IPS DF 6.9 (cell line): Measurements from ENCODE around the gene SLC12A1.
A peak's percentile ranks its signal among the peaks of the same experiment; 100 is the strongest.

Source experiments
- DNase-seq: peaks from one replicate; pipeline ENCODE4 v3.0.0-alpha.2; 2013; ENCODE audit warnings: low read depth, low spot score
- H3K27ac ChIP-seq: one replicate; pipeline ENCODE4 v1.5.1; 2013; ENCODE audit warnings: low read length, control low read depth
- H3K27me3 ChIP-seq: 2 replicates; pipeline ENCODE4 v1.6.1; 2013; ENCODE audit warnings: mild to moderate bottlenecking, low read length; ENCODE audit not compliant: control insufficient read depth, insufficient read depth
- H3K36me3 ChIP-seq: 2 replicates; pipeline ENCODE4 v1.6.1; 2013; ENCODE audit warnings: low read length; ENCODE audit not compliant: control insufficient read depth, insufficient read depth
- H3K4me1 ChIP-seq: 2 replicates; pipeline ENCODE4 v1.6.1; 2013; ENCODE audit warnings: low read length; ENCODE audit not compliant: control insufficient read depth, insufficient read depth
- H3K4me3 ChIP-seq: 2 replicates; pipeline ENCODE4 v1.5.1; 2013; ENCODE audit warnings: mild to moderate bottlenecking, low read length
- H3K9me3 ChIP-seq: 2 replicates; pipeline ENCODE4 v1.6.1; 2013; ENCODE audit warnings: low read length, inconsistent platforms; ENCODE audit not compliant: control insufficient read depth, insufficient read depth
- WGBS: extraction: QIAGEN DNeasy Blood & Tissue Kit; methylation state at CpG from one replicate; pipeline ENCODE4 v1.1.7; 2013; ENCODE audit warnings: mixed read lengths, missing lambda C conversion rate; ENCODE audit not compliant: insufficient read length, insufficient coverage; 5-methylcytosine and 5-hydroxymethylcytosine counted together

SLC12A1 gene

DNA sequence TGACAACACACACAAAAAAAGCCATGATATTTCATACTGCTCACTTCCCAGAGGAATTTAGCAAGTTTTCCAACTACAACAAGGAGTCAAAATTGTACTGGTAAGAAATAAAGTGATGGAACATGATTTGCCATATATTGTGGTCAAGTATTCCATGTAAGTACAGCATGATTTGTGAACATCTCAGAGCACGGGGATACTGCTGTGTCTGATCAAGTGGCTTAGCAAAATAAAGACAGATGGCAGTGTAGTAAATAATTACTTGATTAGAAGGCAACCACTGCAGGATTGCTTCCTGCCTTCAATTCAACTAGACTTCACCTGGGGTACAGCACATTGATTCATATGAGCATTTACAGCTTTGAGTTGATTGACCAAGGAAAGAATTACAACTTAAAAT is 73.5 kb downstream of the SLC12A1 start:
- Histone ChIP-seq H3K9me3 (no peaks in the 10 kb centered on the region), H3K27me3 (no peaks in the 10 kb centered on the region; the same call in 1 of the 2 replicates), H3K36me3 (no peaks in the 10 kb centered on the region), H3K4me3 (no peak overlapping the region), H3K4me1 (0 out of 2 replicates have a peak, but pooled peaks cover 1% of the 10 kb centered on the region), H3K27ac (no peak overlapping the region)
- WGBS = no CpG with 5 or more reads among the region's 1 CpG
- no peak for DNase-seq

DNA sequence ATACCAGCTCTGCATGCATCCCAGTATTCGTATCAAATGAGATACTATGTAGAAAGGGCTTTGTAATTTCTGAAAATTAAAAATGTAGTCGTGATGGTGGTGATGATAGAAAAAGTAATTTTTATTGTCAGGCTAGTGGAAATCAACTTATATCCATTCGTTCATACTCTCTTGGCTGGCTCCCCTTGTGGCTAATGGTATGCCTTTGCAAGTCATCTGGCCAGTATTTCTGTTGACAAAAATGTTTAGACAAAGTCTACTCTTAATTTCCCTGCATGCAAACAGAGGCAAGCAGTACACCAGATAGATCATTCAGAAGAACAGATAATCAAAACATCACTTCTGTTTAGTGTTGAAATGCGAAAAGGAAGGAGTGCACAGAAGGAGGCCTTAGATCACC is 75.6 kb downstream of the SLC12A1 start:
- H3K4me3 ChIP-seq = no peak overlapping the region
- DNase-seq = no peak
- no peaks in the 10 kb centered on the region for H3K36me3 ChIP-seq
- no peaks in the 10 kb centered on the region for H3K9me3 ChIP-seq
- no peaks in the 10 kb centered on the region; the same call in 1 of the 2 replicates for H3K27me3 ChIP-seq
- no peak overlapping the region for H3K27ac ChIP-seq
- WGBS = 100% methylated on average over 1 of the region's 4 CpGs
- peaks cover 1% of the 10 kb centered on the region; the same call in 1 of the 2 replicates for H3K4me1 ChIP-seq

DNA sequence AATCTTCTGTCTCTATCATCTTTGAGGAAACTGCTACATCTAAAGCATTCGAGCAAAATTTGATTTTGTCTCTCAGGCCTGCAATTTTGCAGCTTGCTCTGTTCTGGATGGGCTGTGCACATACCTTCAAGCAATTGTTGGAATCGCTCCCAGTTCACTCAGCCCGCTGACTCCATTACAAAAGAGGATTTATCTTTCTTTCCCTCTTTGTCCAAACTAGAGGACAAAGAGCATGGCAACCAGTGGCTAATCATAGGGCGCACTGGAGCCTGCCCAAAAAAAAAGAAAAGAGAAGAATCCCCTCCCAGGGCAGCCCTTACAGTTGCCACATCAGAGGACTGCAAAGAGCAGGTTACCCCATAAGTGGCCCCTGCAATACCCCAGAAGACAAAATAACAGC is 76.1 kb downstream of the SLC12A1 start:
- Histone ChIP-seq H3K36me3 (no peaks in the 10 kb centered on the region), H3K4me3 (no peak overlapping the region), H3K4me1 (peaks cover 1% of the 10 kb centered on the region; the same call in 1 of the 2 replicates), H3K27ac (no peak overlapping the region), H3K9me3 (no peaks in the 10 kb centered on the region), H3K27me3 (no peaks in the 10 kb centered on the region; the same call in 1 of the 2 replicates)
- no CpG with 5 or more reads among the region's 4 CpGs for WGBS
- DNase-seq = no peak

DNA sequence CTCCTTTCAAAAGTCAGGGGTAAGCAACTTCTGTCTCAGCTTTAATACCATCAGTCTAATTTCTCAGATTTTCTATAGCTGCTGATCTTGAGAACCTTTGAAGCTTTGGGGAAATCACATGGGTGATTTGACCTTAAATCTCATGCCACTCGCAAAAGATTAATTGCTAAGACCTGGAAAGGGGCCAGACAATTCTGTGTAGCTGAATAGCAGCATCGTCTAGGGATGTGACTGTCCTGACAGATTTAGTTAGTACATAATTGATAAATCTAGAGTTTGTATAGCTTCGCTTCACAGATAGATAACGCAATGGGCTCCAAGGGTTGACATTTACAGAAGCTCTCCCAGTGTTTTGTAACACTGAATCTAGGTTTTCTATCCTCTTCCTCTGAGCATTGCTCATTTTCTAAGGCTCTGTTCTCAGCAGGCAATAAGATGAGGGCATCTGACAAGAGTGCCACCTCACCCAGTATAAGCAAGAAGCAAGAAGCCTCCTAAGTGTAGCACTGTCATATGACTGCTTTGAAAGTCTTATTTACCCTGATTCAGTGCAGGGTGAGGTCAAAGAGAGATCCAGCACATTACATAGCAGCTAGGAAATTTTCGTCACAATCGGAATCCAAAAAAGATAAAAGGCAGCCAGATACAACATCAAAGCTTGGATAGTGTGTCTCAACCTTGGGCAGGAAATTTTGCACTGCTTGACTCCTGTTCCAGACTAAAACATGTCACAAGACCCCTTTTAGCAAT is 77.5 kb downstream of the SLC12A1 start:
- WGBS = no CpG with 5 or more reads among the region's 6 CpGs
- Histone ChIP-seq H3K27ac (no peak overlapping the region), H3K4me3 (no peak overlapping the region), H3K36me3 (no peaks in the 10 kb centered on the region), H3K4me1 (peaks cover 1% of the 10 kb centered on the region; the same call in 1 of the 2 replicates), H3K9me3 (no peaks in the 10 kb centered on the region), H3K27me3 (no peaks in the 10 kb centered on the region; the same call in 1 of the 2 replicates)
- no peak for DNase-seq

DNA sequence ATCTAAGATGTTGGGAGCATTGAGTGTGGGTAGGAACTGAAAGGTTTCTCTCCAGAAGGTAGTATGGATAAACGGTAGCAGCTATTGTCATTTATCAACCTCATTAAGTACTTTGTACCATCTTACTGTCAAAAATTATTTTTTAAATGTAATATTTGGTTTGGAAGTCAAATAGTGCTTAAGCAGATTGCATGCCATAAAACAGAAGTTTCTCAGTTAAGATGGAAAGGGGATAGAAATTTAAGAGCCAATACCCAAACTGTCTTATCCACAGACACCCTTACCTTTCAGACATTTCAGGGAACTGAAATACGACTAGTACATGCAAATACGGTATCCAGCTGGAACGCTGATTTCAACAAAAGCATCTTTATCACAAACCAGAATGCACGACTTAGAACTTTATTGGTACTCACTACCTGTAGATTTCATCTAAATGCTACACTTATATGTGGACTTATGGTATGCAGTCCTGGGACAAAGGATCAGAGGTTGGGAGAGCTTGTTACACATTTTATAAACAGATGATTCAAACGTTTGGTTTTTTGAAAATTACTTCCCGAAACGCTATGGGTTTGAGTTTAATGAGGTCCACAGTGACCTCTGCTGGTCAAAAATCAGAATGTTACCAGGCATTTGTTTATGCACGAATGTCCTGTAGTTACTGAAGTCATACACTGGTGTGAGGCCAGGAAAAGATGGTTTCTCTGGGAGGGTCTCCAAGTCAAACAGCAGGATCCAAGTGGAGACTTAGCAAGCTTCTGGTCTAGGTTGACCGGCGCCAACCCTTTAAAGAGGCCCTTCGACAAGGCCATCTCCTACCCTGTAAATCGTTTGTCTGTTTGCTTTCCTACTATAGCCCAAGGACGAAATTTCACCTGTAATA is 79.5 kb downstream of the SLC12A1 start:
- H3K27me3 ChIP-seq = no peaks in the 10 kb centered on the region; the same call in 1 of the 2 replicates
- H3K27ac ChIP-seq = no peak overlapping the region
- no CpG with 5 or more reads among the region's 14 CpGs for WGBS
- no peak overlapping the region for H3K4me3 ChIP-seq
- H3K9me3 ChIP-seq = no peaks in the 10 kb centered on the region
- H3K36me3 ChIP-seq = no peaks in the 10 kb centered on the region
- peaks cover 1% of the 10 kb centered on the region; the same call in 1 of the 2 replicates for H3K4me1 ChIP-seq
- peak; percentile 82 for DNase-seq

DNA sequence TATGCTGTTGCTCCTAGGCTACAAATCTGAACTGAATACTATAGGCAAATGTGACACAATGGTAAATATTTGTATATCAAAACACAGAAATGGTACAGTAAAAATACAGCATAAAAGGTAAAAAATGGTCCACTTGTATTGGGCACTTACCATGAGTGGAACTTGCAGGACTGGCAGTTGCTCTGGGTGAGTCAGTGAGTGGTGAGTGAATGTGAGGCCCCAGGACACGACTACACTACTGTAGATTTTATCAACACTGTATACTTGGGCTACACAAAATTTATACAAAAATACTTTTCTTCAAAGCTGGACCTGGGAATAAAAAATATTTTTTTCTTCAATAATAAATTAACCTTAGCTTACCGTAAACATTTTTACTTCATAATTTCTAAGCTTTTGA is 83.5 kb downstream of the SLC12A1 start:
- no peaks in the 10 kb centered on the region for H3K9me3 ChIP-seq
- no peak for DNase-seq
- H3K4me1 ChIP-seq = no peaks in the 10 kb centered on the region; the same call in 1 of the 2 replicates
- H3K27ac ChIP-seq = no peak overlapping the region
- H3K4me3 ChIP-seq = no peak overlapping the region
- WGBS = 100% methylated on average over 1 of the region's 2 CpGs
- no peaks in the 10 kb centered on the region for H3K27me3 ChIP-seq
- no peaks in the 10 kb centered on the region for H3K36me3 ChIP-seq

DNA sequence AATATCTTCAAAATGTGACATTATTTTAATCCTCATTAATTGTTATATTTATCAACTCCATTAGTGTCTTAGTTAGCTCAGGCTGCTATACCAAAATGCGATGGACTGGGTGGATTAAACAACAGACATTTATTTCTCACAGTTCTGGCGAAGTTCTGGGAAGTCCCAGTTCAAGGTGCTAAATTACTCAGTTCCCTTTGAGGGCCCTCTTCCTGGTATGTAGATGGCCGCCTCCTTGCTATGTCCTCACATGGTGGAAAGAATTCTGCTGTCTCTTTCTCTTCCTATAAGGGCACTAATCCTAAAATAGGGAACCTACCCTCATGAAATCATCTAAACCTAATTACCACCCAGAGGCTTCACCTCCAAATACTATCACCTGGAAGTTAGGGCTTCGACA is 86.4 kb downstream of the SLC12A1 start:
- Histone ChIP-seq H3K9me3 (no peaks in the 10 kb centered on the region), H3K27me3 (no peaks in the 10 kb centered on the region), H3K27ac (no peak overlapping the region), H3K36me3 (no peaks in the 10 kb centered on the region), H3K4me1 (no peaks in the 10 kb centered on the region; the same call in 1 of the 2 replicates), H3K4me3 (no peak overlapping the region)
- WGBS = no CpG with 5 or more reads among the region's 4 CpGs
- DNase-seq = no peak

DNA sequence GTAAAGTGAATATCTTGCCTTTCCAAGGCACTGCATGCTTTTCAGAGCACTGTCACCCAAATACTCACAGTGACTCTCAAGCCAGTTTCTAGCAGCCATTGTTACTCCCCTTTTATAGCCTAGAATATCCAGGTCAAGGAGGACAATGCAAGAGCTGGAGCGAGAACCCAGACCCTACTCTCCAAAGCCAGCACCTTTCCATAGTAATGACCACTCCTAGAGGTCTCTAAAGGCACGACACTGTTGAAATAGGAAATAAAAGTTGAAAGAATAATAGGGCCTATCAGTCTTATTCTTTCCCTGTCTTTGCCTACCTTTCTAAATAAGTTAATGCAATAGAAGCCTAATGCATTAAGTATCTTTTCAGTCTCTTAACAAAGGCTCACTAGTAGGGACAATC is 91.6 kb downstream of the SLC12A1 start:
- H3K36me3 ChIP-seq = no peaks in the 10 kb centered on the region
- WGBS = no CpG with 5 or more reads among the region's 2 CpGs

DNA sequence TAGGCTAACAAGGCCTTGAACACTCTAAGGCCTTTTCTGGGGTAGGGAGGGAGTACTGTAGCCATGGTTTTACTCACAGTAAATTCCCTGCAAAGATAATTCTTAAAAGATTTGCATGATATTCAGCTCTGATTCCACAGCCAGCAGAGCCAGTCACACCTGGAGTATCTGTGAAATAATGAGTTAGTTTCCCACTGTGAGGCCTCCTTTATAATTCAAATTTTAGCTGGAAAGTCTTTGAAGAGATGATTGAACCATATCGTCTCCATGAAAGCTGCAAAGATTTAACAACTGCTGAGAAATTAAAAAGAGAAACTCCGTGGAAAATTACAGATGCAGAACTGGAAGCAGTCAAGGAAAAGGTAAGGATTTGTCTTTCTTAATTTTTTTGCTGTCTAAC is 92.8 kb downstream of the SLC12A1 start:
- H3K36me3 ChIP-seq = no peaks in the 10 kb centered on the region
- no peak overlapping the region for H3K4me3 ChIP-seq
- no peak overlapping the region for H3K27ac ChIP-seq
- H3K4me1 ChIP-seq = peaks cover 2% of the 10 kb centered on the region; the same call in 1 of the 2 replicates
- no peak for DNase-seq
- no CpG with 5 or more reads among the region's 2 CpGs for WGBS
- no peaks in the 10 kb centered on the region for H3K9me3 ChIP-seq
- H3K27me3 ChIP-seq = no peaks in the 10 kb centered on the region

More for the DNA sequence above, 91.6 kb downstream of the SLC12A1 start:
- DNase-seq = no peak
- Histone ChIP-seq H3K27me3 (no peaks in the 10 kb centered on the region), H3K9me3 (no peaks in the 10 kb centered on the region), H3K4me1 (peaks cover 2% of the 10 kb centered on the region; the same call in 1 of the 2 replicates), H3K4me3 (no peak overlapping the region), H3K27ac (no peak overlapping the region)

DNA sequence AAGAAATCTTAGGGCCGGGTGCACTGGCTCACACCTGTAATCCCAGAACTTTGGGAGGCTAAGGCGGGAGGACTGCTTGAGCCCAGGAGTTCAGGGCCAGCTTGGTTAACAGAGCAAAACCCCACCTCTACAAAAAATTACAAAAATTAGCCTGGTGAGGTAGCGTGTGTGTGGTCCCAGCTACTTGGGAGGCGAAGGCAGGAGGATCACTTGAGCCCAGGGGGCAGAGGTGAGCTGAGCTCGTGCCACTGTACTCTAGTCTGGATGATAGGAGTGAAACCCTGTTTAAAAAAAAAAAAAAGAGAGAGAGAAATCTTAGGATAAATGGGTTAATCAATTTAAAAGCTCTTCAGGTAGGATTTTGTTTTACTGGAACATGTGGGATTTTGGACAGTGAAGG is 93.9 kb downstream of the SLC12A1 start:
- Histone ChIP-seq H3K27ac (no peak overlapping the region), H3K9me3 (no peaks in the 10 kb centered on the region), H3K27me3 (no peaks in the 10 kb centered on the region), H3K36me3 (no peaks in the 10 kb centered on the region), H3K4me1 (peaks cover 3% of the 10 kb centered on the region; the same call in 1 of the 2 replicates), H3K4me3 (no peak overlapping the region)
- WGBS = no CpG with 5 or more reads among the region's 5 CpGs
- DNase-seq = no peak
